Right cardiac atrium (tissue), 5 donors: Measurements from ENCODE around the gene MMP27. TPM values are rescaled to one million over a fixed set of nuclear protein-coding genes. Genes with fewer than 3 reads are reported as not detected.

Experiments
- ATAC-seq, 2 donors: fragments of 200-7000 bp; cut with Tn5 transposase; one replicate each; pipeline versions ENCODE4 v1.8.0 to v1.9.1; 2020; ENCODE audit warnings: moderate library complexity in 2 of 2, mild to moderate bottlenecking in 1 of 2
- DNase-seq, 3 donors: peaks; one replicate each; pipeline ENCODE4 v3.0.0-alpha.2; 2020
- H3K27ac ChIP-seq: one replicate; pipeline ENCODE4 v1.5.1; 2013; ENCODE audit warnings: mild to moderate bottlenecking, low read length, control low read depth, moderate library complexity
- H3K27me3 ChIP-seq: one replicate; pipeline ENCODE4 v1.6.1; 2013; ENCODE audit not compliant: control insufficient read depth, insufficient read depth
- H3K4me1 ChIP-seq: one replicate; pipeline ENCODE4 v1.6.1; 2013; ENCODE audit warnings: low read length; ENCODE audit not compliant: control insufficient read depth, insufficient read depth
- H3K4me3 ChIP-seq: one replicate; pipeline ENCODE4 v1.5.1; 2013; ENCODE audit warnings: low read length, control low read depth
- H3K9me3 ChIP-seq: one replicate; pipeline ENCODE4 v1.6.1; 2013; ENCODE audit warnings: low read length; ENCODE audit not compliant: control insufficient read depth
- WGBS: extraction: QIAGEN DNeasy Blood & Tissue Kit; methylation state at CpG from one replicate; pipeline ENCODE4 v1.1.7; 2013; 5-methylcytosine and 5-hydroxymethylcytosine counted together
- intact Hi-C, 4 donors: fragments of 100-400 bp; cut with DNase I; formaldehyde crosslinking; loops; one replicate each; pipeline versions ENCODE4 v1.11.0 to v1.14.0; 2022 to 2023
- polyA plus RNA-seq: library from polyadenylated mRNA; stranded (reverse); fragments of 200-250 nt; gene quantifications from one replicate; pipeline ENCODE4 v1.2.3, GENCODE V29; 2013
- total RNA-seq, 4 donors: library from RNA; stranded (reverse); fragmentation: NEBNext Ultra II Directional; extraction: Animal tissue kit (Norgen Biotek cat#: 25700); gene quantifications; one replicate each; pipeline ENCODE4 v1.2.1, GENCODE V29; 2021
- donor health status: healthy with polysubstance abuse.
- donor health status: DM: no; HTN: yes; CAD: no.
- donor health status: DM: no; HTN: no; CAD: no.
- donor health status: DM: no; HTN: yes; CAD: no; lungs with severe emphysema.
- donor health status: DM: yes; HTN: yes; CAD: no.

Gene MMP27
- total and polyA plus RNA-seq, 5 donors: not detected

- intact Hi-C loops: no loop called here
- Histone ChIP-seq H3K27ac (no peak overlapping the region), H3K27me3 (no peaks in the 10 kb centered on the region), H3K4me3 (no peak overlapping the region), H3K4me1 (no peaks in the 10 kb centered on the region), H3K9me3 (no peaks in the 10 kb centered on the region)
- 89% methylated on average over 2 of the region's 2 CpGs for WGBS
- ATAC-seq: no peak
- no peak for DNase-seq
These were observed 19.8 kb downstream of the MMP27 start for GRCh38 chr11:102685754-102686153.

DNA sequence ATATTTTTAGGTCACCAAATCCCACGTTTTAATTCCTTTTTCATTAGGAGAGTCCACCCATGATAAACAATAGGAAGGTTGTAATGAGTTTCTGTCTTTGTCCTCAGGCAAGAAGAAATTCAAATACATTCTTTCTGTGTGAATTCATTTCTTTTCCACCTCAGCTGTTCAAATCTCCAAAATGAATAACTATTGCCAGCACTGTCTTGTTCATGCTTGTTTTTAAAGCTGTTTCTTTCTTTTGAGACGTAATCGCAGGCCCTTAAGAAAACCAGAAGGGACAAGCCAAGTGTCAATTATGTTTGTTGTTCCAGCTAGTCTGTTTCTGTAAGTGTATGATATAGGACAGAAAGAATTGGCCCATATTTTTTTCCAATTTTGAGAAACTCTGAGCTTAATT is 20.2 kb downstream of the MMP27 start:
- no peaks in the 10 kb centered on the region for H3K4me1 ChIP-seq
- no peak for DNase-seq
- no peak overlapping the region for H3K4me3 ChIP-seq
- intact Hi-C loops: no loop called here
- no peaks in the 10 kb centered on the region for H3K9me3 ChIP-seq
- H3K27ac ChIP-seq: no peak overlapping the region
- H3K27me3 ChIP-seq: no peaks in the 10 kb centered on the region
- ATAC-seq: no peak
- WGBS: 70% methylated on average over 3 of the region's 3 CpGs

- H3K4me1 ChIP-seq: no peaks in the 10 kb centered on the region
- intact Hi-C loops: no loop called here
These were observed 22.3 kb downstream of the MMP27 start for GRCh38 chr11:102683277-102683676.

GRCh38 chr11:102680945-102681344 is 24.6 kb downstream of the MMP27 start:
- DNase-seq (peak in 2 of 3 donors; percentile 21 to 49), ATAC-seq (peak; percentile 46 to 60)
- H3K27ac ChIP-seq: no peak overlapping the region
- no peaks in the 10 kb centered on the region for H3K27me3 ChIP-seq
- H3K4me3 ChIP-seq: no peak overlapping the region
- no peaks in the 10 kb centered on the region for H3K4me1 ChIP-seq
- intact Hi-C loops: no loop called here
- WGBS: 44% methylated on average over 1 of the region's 1 CpG
- no peaks in the 10 kb centered on the region for H3K9me3 ChIP-seq

More at GRCh38 chr11:102683277-102683676, 22.3 kb downstream of the MMP27 start:
- 61% methylated on average over 4 of the region's 4 CpGs for WGBS
- Histone ChIP-seq H3K9me3 (no peaks in the 10 kb centered on the region), H3K27me3 (no peaks in the 10 kb centered on the region), H3K27ac (no peak overlapping the region), H3K4me3 (no peak overlapping the region)
- no peak for DNase-seq
- ATAC-seq: no peak

DNA sequence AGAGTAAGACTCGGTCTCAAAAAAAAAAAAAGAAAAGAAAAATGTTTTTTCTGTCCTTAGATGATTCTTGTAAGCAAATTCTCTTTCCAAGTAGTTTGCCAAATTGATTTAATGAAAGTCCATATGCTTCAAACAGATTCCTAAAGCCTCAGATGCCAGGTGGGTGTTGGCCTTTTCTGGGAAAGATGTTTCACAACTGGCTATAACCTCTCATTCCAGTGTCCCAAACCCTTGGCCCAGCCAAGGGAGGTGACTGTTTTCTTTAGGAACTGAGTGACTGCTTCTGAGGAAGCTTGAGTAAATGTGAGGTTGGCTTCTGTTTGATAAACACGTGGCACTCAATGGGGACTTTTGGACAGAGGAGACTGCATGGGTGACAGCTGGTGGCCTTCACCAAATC is 27.5 kb downstream of the MMP27 start:
- WGBS: 78% methylated on average over 2 of the region's 2 CpGs
- DNase-seq (no peak), ATAC-seq (no peak)
- Histone ChIP-seq H3K4me1 (no peaks in the 10 kb centered on the region), H3K27ac (no peak overlapping the region), H3K27me3 (no peaks in the 10 kb centered on the region), H3K9me3 (no peaks in the 10 kb centered on the region), H3K4me3 (no peak overlapping the region)
- intact Hi-C loops: no loop called here

GRCh38 chr11:102676084-102676483 is 29.5 kb downstream of the MMP27 start:
- no peak for ATAC-seq
- no peaks in the 10 kb centered on the region for H3K4me1 ChIP-seq
- no peak overlapping the region for H3K4me3 ChIP-seq
- H3K27ac ChIP-seq: no peak overlapping the region
- WGBS: 79% methylated on average over 2 of the region's 2 CpGs
- H3K9me3 ChIP-seq: no peaks in the 10 kb centered on the region
- H3K27me3 ChIP-seq: no peaks in the 10 kb centered on the region
- intact Hi-C loops: no loop called here
- no peak for DNase-seq

DNA sequence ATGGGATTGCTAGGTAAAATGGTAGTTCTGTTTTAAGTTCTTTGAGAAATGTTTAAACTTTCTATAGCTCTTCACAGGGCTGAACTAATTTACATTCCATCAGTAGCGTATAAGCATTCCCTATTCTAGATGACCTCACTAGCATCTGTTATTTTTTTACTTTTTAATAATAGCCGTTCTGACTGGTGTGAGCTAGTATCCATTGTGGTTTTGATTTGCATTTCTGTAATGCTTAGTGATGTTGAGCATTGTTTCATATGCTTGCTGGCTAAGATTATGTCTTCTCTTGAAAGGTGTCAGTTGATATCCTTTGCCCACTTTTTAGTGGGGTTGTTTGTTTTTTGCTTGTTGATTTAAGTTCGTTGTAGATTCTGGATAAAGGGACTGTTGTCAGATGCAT is 35.9 kb downstream of the MMP27 start:
- Histone ChIP-seq H3K9me3 (no peaks in the 10 kb centered on the region), H3K4me3 (no peak overlapping the region), H3K27ac (no peak overlapping the region), H3K27me3 (no peaks in the 10 kb centered on the region), H3K4me1 (no peaks in the 10 kb centered on the region)
- DNase-seq (no peak), ATAC-seq (no peak)
- intact Hi-C loops: loop anchor here in 1 of 4 donors (5.0 to 10.0 kb wide), 2 partner anchors 377 to 805 kb away; no protein-coding TSS in a partner anchor
- 61% methylated on average over 3 of the region's 3 CpGs for WGBS

GRCh38 chr11:102666331-102666957 is 39.1 kb downstream of the MMP27 start:
- ATAC-seq (peak; percentile 45 to 57), DNase-seq (no peak)
- Histone ChIP-seq H3K4me3 (no peak overlapping the region), H3K27ac (no peak overlapping the region), H3K27me3 (no peaks in the 10 kb centered on the region), H3K9me3 (no peaks in the 10 kb centered on the region), H3K4me1 (no peaks in the 10 kb centered on the region)
- WGBS: 1% methylated on average over 4 of the region's 4 CpGs
- intact Hi-C loops: loop anchor here in 1 of 4 donors (5.0 to 10.0 kb wide), 2 partner anchors 374 to 802 kb away; no protein-coding TSS in a partner anchor

DNA sequence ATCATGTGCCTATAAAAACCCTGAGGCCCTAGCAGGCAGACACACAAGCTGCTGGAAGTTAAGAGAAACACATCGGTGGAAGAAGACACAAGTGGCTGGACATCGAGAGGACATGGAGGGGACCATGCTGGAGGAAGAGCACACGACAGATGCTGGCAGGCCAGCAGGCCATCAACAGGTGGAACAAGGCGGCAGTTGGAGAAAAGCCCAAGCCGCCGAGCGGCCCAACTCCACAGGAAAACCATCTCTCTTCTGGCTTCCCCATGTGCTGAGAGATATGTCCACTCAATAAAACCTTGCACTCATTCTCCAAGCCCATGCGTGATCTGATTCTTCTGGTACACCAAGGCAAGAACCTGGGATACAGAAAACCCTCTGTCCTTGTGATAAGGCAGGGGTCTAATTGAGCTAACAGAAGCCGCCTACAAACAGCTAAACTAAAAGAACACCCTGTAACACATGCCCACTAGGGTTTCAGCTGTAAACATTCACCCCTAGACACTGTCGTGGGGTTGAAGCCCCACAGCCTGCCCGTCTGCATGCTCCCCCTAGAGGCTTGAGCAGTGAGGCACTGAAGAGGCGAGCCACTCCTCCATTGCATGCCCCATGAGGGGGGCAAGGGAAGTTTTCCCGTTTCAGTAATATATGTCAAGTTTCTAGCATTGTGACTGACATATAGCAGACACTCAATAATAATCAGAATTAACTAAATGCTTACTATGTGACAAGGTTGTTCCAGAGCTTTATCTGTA is 41.4 kb downstream of the MMP27 start:
- Histone ChIP-seq H3K27me3 (no peaks in the 10 kb centered on the region), H3K4me1 (no peaks in the 10 kb centered on the region), H3K4me3 (no peak overlapping the region), H3K9me3 (no peaks in the 10 kb centered on the region), H3K27ac (no peak overlapping the region)
- DNase-seq (no peak), ATAC-seq (no peak)
- 78% methylated on average over 13 of the region's 13 CpGs for WGBS
- intact Hi-C loops: loop anchor here in 1 of 4 donors (10.0 kb wide), 1 partner anchor 799 kb away; no protein-coding TSS in a partner anchor

DNA sequence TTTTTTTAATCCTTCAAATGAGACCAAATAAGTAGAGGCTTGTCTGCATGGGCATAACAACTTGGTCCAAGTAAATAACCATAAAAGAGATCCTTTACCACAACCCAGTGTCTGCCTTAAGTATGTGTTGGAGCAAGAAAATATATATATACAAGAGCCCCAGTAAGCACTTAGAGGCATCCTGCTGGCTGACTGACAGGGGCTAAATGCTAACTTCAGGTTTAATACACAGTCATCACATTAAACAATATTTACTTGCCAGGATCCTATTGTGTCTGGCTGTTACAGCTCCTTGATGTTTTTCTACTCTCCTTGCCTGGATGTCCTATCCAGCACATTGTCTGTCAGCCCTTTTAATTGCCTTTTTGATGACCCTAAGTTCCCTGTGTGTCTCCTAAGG is 43.0 kb downstream of the MMP27 start:
- H3K27ac ChIP-seq: no peak overlapping the region
- no peak overlapping the region for H3K4me3 ChIP-seq
- DNase-seq: no peak
- H3K4me1 ChIP-seq: no peaks in the 10 kb centered on the region
- no peaks in the 10 kb centered on the region for H3K9me3 ChIP-seq
- H3K27me3 ChIP-seq: no peaks in the 10 kb centered on the region
- intact Hi-C loops: loop anchor here in 1 of 4 donors (10.0 kb wide), 1 partner anchor 798 kb away; no protein-coding TSS in a partner anchor
- no peak for ATAC-seq

DNA sequence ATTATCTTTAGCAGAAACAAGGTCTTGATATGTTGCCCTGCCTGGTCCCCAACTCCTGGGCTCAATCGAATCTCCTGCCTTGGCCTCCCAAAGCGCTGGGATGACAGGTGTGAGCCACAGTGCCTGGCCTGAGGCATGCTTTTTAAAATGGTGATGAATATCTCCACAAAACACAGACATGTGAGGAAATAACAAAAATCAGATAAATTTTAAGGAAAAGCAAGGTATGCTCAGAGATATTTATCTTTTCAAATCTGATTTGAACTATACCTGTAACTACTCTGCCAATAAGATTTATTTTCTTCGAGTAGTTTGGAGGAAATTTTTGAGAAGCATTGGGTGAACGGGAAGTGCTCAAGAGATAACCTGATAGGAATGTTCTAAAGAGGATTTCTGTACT is 44.5 kb downstream of the MMP27 start:
- no peak for ATAC-seq
- no peaks in the 10 kb centered on the region for H3K27me3 ChIP-seq
- 73% methylated on average over 4 of the region's 4 CpGs for WGBS
- no peak for DNase-seq
- no peak overlapping the region for H3K4me3 ChIP-seq
- H3K27ac ChIP-seq: no peak overlapping the region
- no peaks in the 10 kb centered on the region for H3K4me1 ChIP-seq
- intact Hi-C loops: loop anchor here in 1 of 4 donors (10.0 kb wide), 1 partner anchor 796 kb away; no protein-coding TSS in a partner anchor
- no peaks in the 10 kb centered on the region for H3K9me3 ChIP-seq
